NCI-H1694 treated with DMSO at 0.1 percent for 48 hours (cell line): ENCODE data around the gene FAM120A.

Source experiments
- DNase-seq: peaks from one replicate; lab custom pipeline; 2025; lab: John Stamatoyannopoulos, UW

Gene FAM120A

GRCh38 chr9:93595861-93596365 is 144.4 kb downstream of the FAM120A start:
- no peak for DNase-seq

- no peak for DNase-seq
Measured at GRCh38 chr9:93596399-93596798, 144.9 kb downstream of the FAM120A start.

GRCh38 chr9:93597142-93597706 is 145.7 kb downstream of the FAM120A start:
- DNase-seq: no peak

- DNase-seq: no peak
Measured at GRCh38 chr9:93597871-93598646, 146.6 kb downstream of the FAM120A start.

DNA sequence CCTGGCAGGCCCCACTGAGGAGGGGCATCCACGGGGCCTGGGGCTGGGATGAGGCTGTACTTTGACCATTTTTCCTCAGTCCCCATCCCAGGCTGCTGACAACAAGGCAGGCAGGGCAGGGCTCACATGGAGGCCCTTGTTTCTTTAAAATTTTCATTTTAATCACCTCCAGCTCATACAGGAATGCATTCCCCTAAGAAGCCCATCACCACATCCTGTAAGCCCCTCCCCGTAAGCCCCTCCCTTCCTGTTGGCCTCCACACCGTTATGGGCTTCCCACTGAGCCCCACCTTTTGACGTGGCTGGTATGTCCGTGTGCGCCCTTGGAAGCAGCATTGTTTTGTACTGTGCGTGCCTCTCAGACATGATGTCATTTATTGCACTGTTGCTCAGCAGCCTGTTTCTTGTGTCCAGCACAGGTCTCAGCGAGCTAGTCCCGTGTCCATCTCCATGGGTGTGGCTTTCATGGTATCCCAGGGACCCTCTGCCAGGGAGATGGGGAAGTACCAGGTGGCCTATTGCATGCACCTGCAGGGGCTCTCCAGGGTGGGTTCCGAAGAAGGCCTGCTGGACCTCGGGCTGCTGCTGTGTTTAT is 147.3 kb downstream of the FAM120A start:
- no peak for DNase-seq

DNA sequence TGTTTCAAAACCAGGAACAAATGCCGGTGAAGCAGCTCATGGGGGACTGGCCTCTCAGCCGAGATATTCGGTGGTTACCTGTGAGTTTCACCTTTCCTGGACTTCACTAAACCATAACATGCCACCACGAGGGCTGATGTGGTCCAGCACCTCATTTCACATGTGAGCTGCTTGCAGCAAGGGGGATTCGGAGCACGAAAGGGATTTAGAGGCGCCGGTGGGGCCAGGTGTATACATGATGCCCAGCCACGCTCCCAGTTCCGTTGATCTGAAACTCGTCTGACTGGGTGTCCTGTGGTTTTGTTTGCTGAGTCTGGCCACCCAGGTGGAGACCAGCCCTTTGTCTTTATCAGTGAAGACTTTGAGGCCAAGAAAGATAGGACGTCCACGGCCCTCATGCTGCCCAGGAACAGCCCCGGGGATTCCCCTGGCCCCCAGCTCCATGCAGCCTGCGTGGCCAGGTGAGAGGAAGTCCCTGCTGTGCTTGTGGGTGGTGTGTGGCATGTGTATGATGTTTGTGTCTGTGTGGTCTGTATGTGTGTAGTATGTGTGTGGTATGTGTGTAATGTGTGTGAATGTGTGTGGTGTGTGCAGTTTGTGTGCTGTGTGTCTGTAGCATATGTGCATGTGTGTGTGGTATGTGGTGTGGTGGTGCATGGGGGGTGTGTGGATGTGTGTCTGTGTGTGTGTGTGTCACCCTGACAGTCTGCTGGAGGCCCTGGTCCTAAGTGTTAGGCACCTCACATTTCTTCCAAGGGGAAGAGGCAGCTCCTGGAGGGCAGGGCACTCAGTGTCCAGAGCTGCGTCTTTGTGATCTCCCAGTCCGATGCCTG is 148.3 kb downstream of the FAM120A start:
- DNase-seq: no peak

DNA sequence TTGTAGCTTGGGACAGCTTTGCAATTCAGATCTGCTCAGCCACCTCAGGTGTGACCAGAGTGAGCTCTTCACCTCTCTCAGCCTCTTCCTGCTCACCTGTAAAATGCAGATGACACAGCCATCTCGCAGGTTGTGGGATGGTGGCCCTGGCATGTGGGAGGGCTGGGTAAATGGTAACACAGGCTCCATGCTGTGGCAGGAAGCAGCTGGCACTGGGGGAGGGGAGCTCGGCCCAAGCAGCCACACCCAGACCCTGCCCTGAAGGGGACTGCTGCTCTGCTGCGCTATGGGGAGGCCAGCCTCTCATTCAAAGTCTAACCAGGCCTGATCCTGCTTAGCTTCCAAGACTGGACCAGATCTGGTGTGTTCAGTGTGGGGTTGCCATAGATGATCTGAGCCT is 149.0 kb downstream of the FAM120A start:
- DNase-seq: no peak

- DNase-seq: no peak
Measured at GRCh38 chr9:93601063-93601462, 149.6 kb downstream of the FAM120A start.

DNA sequence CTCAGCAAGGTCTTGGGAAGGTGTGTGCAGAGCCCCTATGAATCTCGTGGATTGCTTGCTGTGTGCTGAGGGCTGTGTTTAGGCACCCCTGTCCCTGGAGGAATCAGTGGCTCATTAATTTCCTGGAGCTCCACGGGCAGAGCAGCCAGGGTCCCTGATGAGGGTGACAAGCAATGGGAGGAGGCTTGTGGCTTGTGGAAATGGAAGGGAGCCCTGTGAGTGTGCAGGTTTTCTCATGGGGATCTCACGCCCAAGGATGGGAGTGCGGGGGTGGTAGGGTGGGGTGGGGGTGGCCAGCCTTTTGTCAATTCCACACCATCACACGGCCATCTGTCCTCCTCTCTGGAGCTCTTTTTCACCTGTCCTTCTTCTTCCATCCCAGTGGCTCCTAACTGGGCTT is 150.2 kb downstream of the FAM120A start:
- DNase-seq: no peak

GRCh38 chr9:93603011-93603410 is 151.5 kb downstream of the FAM120A start:
- DNase-seq: no peak

DNA sequence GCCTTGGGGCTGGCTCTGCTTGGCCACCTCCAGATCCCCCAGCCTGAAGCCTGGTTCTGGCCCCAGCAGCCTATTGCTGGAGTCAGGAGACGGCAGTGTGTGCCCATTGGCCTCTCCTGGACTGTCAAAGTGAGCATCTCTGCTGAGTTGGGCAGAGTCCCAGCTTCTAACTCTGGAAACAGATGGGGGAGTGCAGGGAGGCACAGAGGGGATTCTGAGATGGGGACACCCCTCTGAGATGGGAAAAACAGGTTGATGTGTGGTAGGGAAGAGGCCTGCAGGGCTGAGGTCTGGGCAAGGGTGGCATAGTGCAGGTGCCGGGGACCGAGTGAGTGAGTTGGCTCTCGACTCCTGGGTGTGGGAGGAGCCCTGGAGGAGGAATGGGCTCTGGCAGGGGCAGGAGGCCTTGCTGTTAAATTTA is 152.4 kb downstream of the FAM120A start:
- DNase-seq: no peak

DNA sequence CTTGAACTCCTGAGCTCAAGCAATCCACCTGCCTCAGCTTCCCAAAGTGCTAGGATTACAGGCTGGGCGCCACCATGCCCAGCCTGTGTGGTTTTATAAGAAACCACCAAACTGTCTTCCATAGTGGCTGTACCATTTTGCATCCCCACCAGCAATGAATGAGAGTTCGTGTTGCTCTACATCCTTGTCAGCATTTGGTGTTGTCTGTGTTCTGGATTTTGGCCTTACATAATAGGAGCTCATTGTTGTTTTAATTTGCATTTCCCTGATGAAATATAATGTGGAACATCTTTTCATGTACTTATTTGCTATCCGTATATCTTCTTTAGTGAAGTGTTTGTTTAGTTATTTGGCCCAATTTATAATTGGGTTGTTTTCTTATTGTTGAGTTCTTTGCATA is 154.7 kb downstream of the FAM120A start:
- no peak for DNase-seq

- DNase-seq: no peak
Measured at GRCh38 chr9:93610206-93610605, 158.7 kb downstream of the FAM120A start.

GRCh38 chr9:93612052-93612795 is 160.7 kb downstream of the FAM120A start:
- DNase-seq: no peak

DNA sequence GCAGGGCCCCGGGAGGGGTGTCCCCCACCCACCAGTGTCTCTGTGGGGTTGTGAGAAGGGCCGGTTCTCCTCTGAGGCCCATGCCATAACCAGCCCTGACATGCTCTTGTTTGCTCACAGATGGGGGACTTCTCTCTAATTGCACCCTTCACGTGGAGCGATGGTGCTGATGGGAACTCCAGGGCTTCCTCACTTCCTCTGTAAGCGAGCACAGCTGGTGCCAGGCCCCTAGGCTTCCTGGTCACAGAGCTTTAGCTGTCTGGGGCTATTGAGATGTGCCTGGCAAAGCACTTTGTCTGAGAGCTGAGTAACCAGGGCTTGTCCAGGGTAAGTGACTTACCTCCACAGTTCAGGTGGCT is 161.3 kb downstream of the FAM120A start:
- DNase-seq: peak; percentile 9

DNA sequence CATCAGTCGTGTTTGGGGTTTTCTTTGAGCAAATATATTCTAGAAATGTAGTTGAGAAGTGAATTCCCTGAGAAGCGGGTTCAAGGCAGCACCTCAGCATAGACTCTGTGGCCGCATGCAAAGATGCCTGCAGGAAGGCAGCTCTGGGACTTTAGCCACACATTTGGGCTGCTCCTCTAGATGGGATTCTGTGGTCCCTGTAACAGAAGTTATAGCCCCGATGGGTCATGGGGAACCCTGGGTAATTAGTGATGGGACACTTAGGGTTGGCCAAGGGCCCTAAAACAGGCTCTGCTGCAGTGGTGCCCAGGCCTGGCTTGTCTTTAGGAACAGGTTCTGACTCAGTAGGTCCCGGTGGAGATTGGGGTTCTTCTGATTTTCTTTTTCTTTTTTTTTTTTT is 161.7 kb downstream of the FAM120A start:
- DNase-seq: no peak

GRCh38 chr9:93613791-93614190 is 162.3 kb downstream of the FAM120A start:
- no peak for DNase-seq

DNA sequence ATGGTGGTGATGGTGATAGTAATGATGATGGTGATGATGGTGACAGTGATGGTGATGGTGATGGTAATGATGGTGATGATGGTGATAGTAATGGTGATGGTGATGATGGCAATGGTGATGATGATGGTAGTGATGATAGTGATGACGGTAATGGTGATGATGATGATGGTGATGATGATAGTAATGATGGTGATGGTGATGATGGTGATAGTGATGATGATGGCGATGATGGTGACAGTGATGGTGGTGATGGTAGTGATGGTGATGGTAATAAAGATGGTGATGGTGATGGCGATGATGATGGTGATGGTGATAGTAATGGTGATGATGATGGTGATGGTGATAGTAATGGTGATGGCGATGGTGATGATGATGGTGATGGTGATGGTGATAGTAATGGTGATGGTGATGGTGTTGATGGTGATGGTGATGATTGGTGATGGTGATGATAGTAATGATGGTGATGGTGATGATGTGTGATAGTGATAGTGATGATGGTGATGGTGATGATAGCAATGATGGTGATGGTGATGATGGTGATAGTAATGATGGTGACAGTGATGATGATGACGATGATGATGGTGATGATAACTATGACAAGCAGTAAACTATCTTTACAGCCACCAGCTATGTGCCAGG is 163.5 kb downstream of the FAM120A start:
- DNase-seq: no peak
